Measurements from ENCODE around the gene OPA3.

- TF ChIP-seq, protein P1, sequence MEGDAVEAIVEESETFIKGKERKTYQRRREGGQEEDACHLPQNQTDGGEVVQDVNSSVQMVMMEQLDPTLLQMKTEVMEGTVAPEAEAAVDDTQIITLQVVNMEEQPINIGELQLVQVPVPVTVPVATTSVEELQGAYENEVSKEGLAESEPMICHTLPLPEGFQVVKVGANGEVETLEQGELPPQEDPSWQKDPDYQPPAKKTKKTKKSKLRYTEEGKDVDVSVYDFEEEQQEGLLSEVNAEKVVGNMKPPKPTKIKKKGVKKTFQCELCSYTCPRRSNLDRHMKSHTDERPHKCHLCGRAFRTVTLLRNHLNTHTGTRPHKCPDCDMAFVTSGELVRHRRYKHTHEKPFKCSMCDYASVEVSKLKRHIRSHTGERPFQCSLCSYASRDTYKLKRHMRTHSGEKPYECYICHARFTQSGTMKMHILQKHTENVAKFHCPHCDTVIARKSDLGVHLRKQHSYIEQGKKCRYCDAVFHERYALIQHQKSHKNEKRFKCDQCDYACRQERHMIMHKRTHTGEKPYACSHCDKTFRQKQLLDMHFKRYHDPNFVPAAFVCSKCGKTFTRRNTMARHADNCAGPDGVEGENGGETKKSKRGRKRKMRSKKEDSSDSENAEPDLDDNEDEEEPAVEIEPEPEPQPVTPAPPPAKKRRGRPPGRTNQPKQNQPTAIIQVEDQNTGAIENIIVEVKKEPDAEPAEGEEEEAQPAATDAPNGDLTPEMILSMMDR (IDR thresholded peaks at IDR 0.05), result no peak
- peak in 1 of 2 donors; percentile 61 for TF ChIP-seq POLR2A (IDR thresholded peaks at IDR 0.05)
Measured at GRCh38 chr19:45601524-45602374, 17.1 kb upstream of the OPA3 start, which contains the start of gene GPR4.

All from heart left ventricle (tissue), 13 donors.